ENCODE measurements around the gene TFDP3. TPM values are rescaled to one million over a fixed set of nuclear protein-coding genes. Genes with fewer than 3 reads are reported as not detected.

The TFDP3 gene
- not detected for total RNA-seq

GRCh38 chrX:133218329-133218728 lies at the start of gene TFDP3:
Gene TFDP3, minus strand, starts transcription at chrX:133218354. Its CDS starts 95 bp downstream, at chrX:133218259.
- ATAC-seq = no peak
- no peak for DNase-seq
- intact Hi-C loops (cut with DNase I, micrococcal nuclease) = no loop called here
- Mint-ChIP-seq H3K4me1 (no peaks in the 10 kb centered on the region), H3K27me3 (no peaks in the 10 kb centered on the region), H3K4me3 (no peak within 1 kb of the TSS), H3K9me3 (ENCODE audit: low read depth) (no peaks in the 10 kb centered on the region), H3K27ac (no peak within 1 kb of the TSS), H3K36me3 (ENCODE audit: low read depth) (no peaks in the 10 kb centered on the region)
- ChIA-PET CTCF (no interaction called here), POLR2A (no interaction called here)

GRCh38 chrX:133267621-133268020 lies 49.5 kb upstream of the TFDP3 start:
- intact Hi-C loops (cut with DNase I, micrococcal nuclease) = no loop called here
- POLR2A ChIA-PET = no interaction called here
- DNase-seq (no peak), ATAC-seq (no peak)
- no peak overlapping the region for H3K4me3 Mint-ChIP-seq
- H3K4me1 Mint-ChIP-seq = no peaks in the 10 kb centered on the region
- no peaks in the 10 kb centered on the region for H3K9me3 Mint-ChIP-seq (ENCODE audit: low read depth)
- CTCF ChIA-PET = no interaction called here
- H3K27me3 Mint-ChIP-seq = peaks cover 2% of the 10 kb centered on the region
- no peaks in the 10 kb centered on the region for H3K36me3 Mint-ChIP-seq (ENCODE audit: low read depth)
- H3K27ac Mint-ChIP-seq = no peak overlapping the region

GRCh38 chrX:133265331-133265730 lies 47.2 kb upstream of the TFDP3 start:
- Mint-ChIP-seq H3K4me1 (no peaks in the 10 kb centered on the region), H3K36me3 (ENCODE audit: low read depth) (no peaks in the 10 kb centered on the region), H3K9me3 (ENCODE audit: low read depth) (no peaks in the 10 kb centered on the region), H3K4me3 (no peak overlapping the region), H3K27me3 (peaks cover 2% of the 10 kb centered on the region), H3K27ac (no peak overlapping the region)
- POLR2A ChIA-PET = no interaction called here
- DNase-seq (peak; percentile 4), ATAC-seq (no peak)
- CTCF ChIA-PET = no interaction called here
- intact Hi-C loops (cut with DNase I, micrococcal nuclease) = no loop called here

- Mint-ChIP-seq H3K36me3 (ENCODE audit: low read depth) (no peaks in the 10 kb centered on the region), H3K27me3 (peaks cover 1% of the 10 kb centered on the region), H3K9me3 (ENCODE audit: low read depth) (no peaks in the 10 kb centered on the region), H3K4me1 (no peaks in the 10 kb centered on the region), H3K27ac (no peak overlapping the region), H3K4me3 (no peak overlapping the region)
- intact Hi-C loops (cut with DNase I, micrococcal nuclease) = no loop called here
- ChIA-PET POLR2A (no interaction called here), CTCF (no interaction called here)
- no peak for DNase-seq
- no peak for ATAC-seq
Measured at GRCh38 chrX:133258481-133258880, 40.3 kb upstream of the TFDP3 start.

GRCh38 chrX:133254666-133255065 lies 36.5 kb upstream of the TFDP3 start:
- H3K27me3 Mint-ChIP-seq = peaks cover 2% of the 10 kb centered on the region
- H3K4me3 Mint-ChIP-seq = no peak overlapping the region
- no peaks in the 10 kb centered on the region for H3K9me3 Mint-ChIP-seq (ENCODE audit: low read depth)
- POLR2A ChIA-PET = no interaction called here
- no peak overlapping the region for H3K27ac Mint-ChIP-seq
- intact Hi-C loops (cut with DNase I, micrococcal nuclease) = no loop called here
- DNase-seq (no peak), ATAC-seq (no peak)
- H3K36me3 Mint-ChIP-seq (ENCODE audit: low read depth) = no peaks in the 10 kb centered on the region
- CTCF ChIA-PET = no interaction called here
- no peaks in the 10 kb centered on the region for H3K4me1 Mint-ChIP-seq

- ATAC-seq (no peak), DNase-seq (no peak)
- Mint-ChIP-seq H3K4me1 (no peaks in the 10 kb centered on the region), H3K4me3 (no peak overlapping the region), H3K36me3 (ENCODE audit: low read depth) (no peaks in the 10 kb centered on the region), H3K27me3 (peaks cover 2% of the 10 kb centered on the region), H3K9me3 (ENCODE audit: low read depth) (no peaks in the 10 kb centered on the region), H3K27ac (no peak overlapping the region)
- intact Hi-C loops (cut with DNase I, micrococcal nuclease) = no loop called here
- ChIA-PET CTCF (no interaction called here), POLR2A (no interaction called here)
Measured at GRCh38 chrX:133251204-133251603, 33.0 kb upstream of the TFDP3 start.

- ChIA-PET CTCF (no interaction called here), POLR2A (no interaction called here)
- Mint-ChIP-seq H3K27me3 (peaks cover 2% of the 10 kb centered on the region), H3K27ac (no peak overlapping the region), H3K4me1 (no peaks in the 10 kb centered on the region), H3K36me3 (ENCODE audit: low read depth) (peaks cover 2% of the 10 kb centered on the region), H3K4me3 (no peak overlapping the region), H3K9me3 (ENCODE audit: low read depth) (peaks cover 3% of the 10 kb centered on the region)
- intact Hi-C loops (cut with DNase I, micrococcal nuclease) = no loop called here
- ATAC-seq = no peak
- DNase-seq = no peak
Measured at GRCh38 chrX:133250184-133251100, 32.3 kb upstream of the TFDP3 start.

- H3K27me3 Mint-ChIP-seq = peaks cover 2% of the 10 kb centered on the region
- no peak overlapping the region for H3K27ac Mint-ChIP-seq
- DNase-seq (no peak), ATAC-seq (no peak)
- H3K9me3 Mint-ChIP-seq (ENCODE audit: low read depth) = peaks cover 3% of the 10 kb centered on the region
- intact Hi-C loops (cut with DNase I, micrococcal nuclease) = no loop called here
- CTCF ChIA-PET = no interaction called here
- H3K36me3 Mint-ChIP-seq (ENCODE audit: low read depth) = peaks cover 2% of the 10 kb centered on the region
- H3K4me3 Mint-ChIP-seq = no peak overlapping the region
- POLR2A ChIA-PET = no interaction called here
- no peaks in the 10 kb centered on the region for H3K4me1 Mint-ChIP-seq
Measured at GRCh38 chrX:133249266-133250058, 31.3 kb upstream of the TFDP3 start.

- no peak for DNase-seq
- Mint-ChIP-seq H3K4me3 (no peak overlapping the region), H3K4me1 (no peaks in the 10 kb centered on the region), H3K27ac (no peak overlapping the region), H3K36me3 (ENCODE audit: low read depth) (peaks cover 2% of the 10 kb centered on the region), H3K9me3 (ENCODE audit: low read depth) (peaks cover 3% of the 10 kb centered on the region), H3K27me3 (peaks cover 2% of the 10 kb centered on the region)
- ChIA-PET CTCF (no interaction called here), POLR2A (no interaction called here)
- ATAC-seq = no peak
- intact Hi-C loops (cut with DNase I, micrococcal nuclease) = no loop called here
Measured at GRCh38 chrX:133248177-133248576, 30.0 kb upstream of the TFDP3 start.

- H3K4me1 Mint-ChIP-seq = no peaks in the 10 kb centered on the region
- intact Hi-C loops (cut with DNase I, micrococcal nuclease) = no loop called here
- ATAC-seq = no peak
- H3K4me3 Mint-ChIP-seq = no peak overlapping the region
- H3K27me3 Mint-ChIP-seq = peaks cover 2% of the 10 kb centered on the region
- ChIA-PET CTCF (no interaction called here), POLR2A (no interaction called here)
- H3K9me3 Mint-ChIP-seq (ENCODE audit: low read depth) = peaks cover 3% of the 10 kb centered on the region
- peaks cover 2% of the 10 kb centered on the region for H3K36me3 Mint-ChIP-seq (ENCODE audit: low read depth)
- H3K27ac Mint-ChIP-seq = no peak overlapping the region
- no peak for DNase-seq
Measured at GRCh38 chrX:133246921-133247320, 28.8 kb upstream of the TFDP3 start.

GRCh38 chrX:133235830-133236229 lies 17.7 kb upstream of the TFDP3 start:
- DNase-seq = no peak
- Mint-ChIP-seq H3K4me1 (no peaks in the 10 kb centered on the region), H3K9me3 (ENCODE audit: low read depth) (no peaks in the 10 kb centered on the region), H3K36me3 (ENCODE audit: low read depth) (no peaks in the 10 kb centered on the region), H3K27me3 (no peaks in the 10 kb centered on the region), H3K4me3 (no peak overlapping the region), H3K27ac (no peak overlapping the region)
- no peak for ATAC-seq
- intact Hi-C loops (cut with DNase I, micrococcal nuclease) = no loop called here
- CTCF ChIA-PET = no interaction called here
- POLR2A ChIA-PET = no interaction called here

- no peaks in the 10 kb centered on the region for H3K36me3 Mint-ChIP-seq (ENCODE audit: low read depth)
- H3K9me3 Mint-ChIP-seq (ENCODE audit: low read depth) = no peaks in the 10 kb centered on the region
- intact Hi-C loops (cut with DNase I, micrococcal nuclease) = no loop called here
- no peak for ATAC-seq
- H3K27ac Mint-ChIP-seq = no peak overlapping the region
- no peak overlapping the region for H3K4me3 Mint-ChIP-seq
- H3K27me3 Mint-ChIP-seq = peaks cover 2% of the 10 kb centered on the region
- no peaks in the 10 kb centered on the region for H3K4me1 Mint-ChIP-seq
- ChIA-PET POLR2A (no interaction called here), CTCF (no interaction called here)
- DNase-seq = no peak
Measured at GRCh38 chrX:133232331-133232730, 14.2 kb upstream of the TFDP3 start.

Data from activated CD4-positive, alpha-beta T cell treated with anti-CD3 and anti-CD28 coated beads for 36 hours (primary cell).